ENCODE measurements around the gene TEX22. TPM values are rescaled to one million over a fixed set of nuclear protein-coding genes. Genes with fewer than 3 reads are reported as not detected.

TEX22 gene
- total and polyA plus RNA-seq, 2 donors from 2014 or later, result 1.5 to 3.3 TPM

GRCh38 chr14:105411017-105411941 lies 12.9 kb downstream of the TEX22 start:
- H3K27ac ChIP-seq (ENCODE audit: low read depth in 2 of 2, low read length in 2 of 2), result no peak overlapping the region
- peak; percentile 50 to 85 (median 66) for DNase-seq
- H3K27me3 ChIP-seq (ENCODE audit: control insufficient read depth, insufficient read depth, low read length), result no peaks in the 10 kb centered on the region
- H3K9me3 ChIP-seq (ENCODE audit: control insufficient read depth in 2 of 3, insufficient read depth in 1 of 3, low read length in 3 of 3), result no peaks in the 10 kb centered on the region
- no peak for FAIRE-seq
- intact Hi-C loops (cut with DNase I), result no loop called here
- peaks cover 0 to 2% (median 0%) of the 10 kb centered on the region in 3 donors for H3K4me1 ChIP-seq (ENCODE audit: control insufficient read depth in 2 of 3, insufficient read depth in 2 of 3, low read depth in 1 of 3, low read length in 3 of 3)
- H3K36me3 ChIP-seq (ENCODE audit: control insufficient read depth in 2 of 3, insufficient read depth in 3 of 3, low read length in 3 of 3), result no peaks in the 10 kb centered on the region
- no peak for TF ChIP-seq CTCF (IDR thresholded peaks at IDR 0.05; ENCODE audit: borderline replicate concordance, extremely low read depth, insufficient read depth)
- H3K4me3 ChIP-seq (ENCODE audit: low read length in 3 of 3), result peak overlapping the region in 1 of 3 donors; percentile 21
- peak overlapping the region in 1 of 3 donors; percentile 19 for H3K9ac ChIP-seq (ENCODE audit: low read length in 3 of 3)

- intact Hi-C loops (cut with DNase I), result no loop called here
- H3K4me3 ChIP-seq (ENCODE audit: low read length in 3 of 3), result no peak overlapping the region
Observed at GRCh38 chr14:105411985-105412770, 13.8 kb downstream of the TEX22 start.

More at GRCh38 chr14:105411985-105412770, 13.8 kb downstream of the TEX22 start:
- DNase-seq (peak in 2 of 5 donors; percentile 52 to 72), FAIRE-seq (no peak)
- TF ChIP-seq CTCF (IDR thresholded peaks at IDR 0.05; ENCODE audit: borderline replicate concordance, extremely low read depth, insufficient read depth), result no peak
- Histone ChIP-seq H3K27ac (ENCODE audit: low read depth in 2 of 2, low read length in 2 of 2) (no peak overlapping the region), H3K9me3 (ENCODE audit: control insufficient read depth in 2 of 3, insufficient read depth in 1 of 3, low read length in 3 of 3) (no peaks in the 10 kb centered on the region), H3K9ac (ENCODE audit: low read length in 3 of 3) (no peak overlapping the region), H3K36me3 (ENCODE audit: control insufficient read depth in 2 of 3, insufficient read depth in 3 of 3, low read length in 3 of 3) (no peaks in the 10 kb centered on the region), H3K4me1 (ENCODE audit: control insufficient read depth in 2 of 3, insufficient read depth in 2 of 3, low read depth in 1 of 3, low read length in 3 of 3) (peaks cover 0 to 2% (median 0%) of the 10 kb centered on the region in 3 donors), H3K27me3 (ENCODE audit: control insufficient read depth, insufficient read depth, low read length) (no peaks in the 10 kb centered on the region)
